A204.1 (cell line): ENCODE data around the gene FURIN.
"Not testable (repeated sequence)": the region's sequence is repeated elsewhere in the genome, so short reads cannot be mapped to it uniquely, and the experiment has no call there.

Source experiments
- FAIRE-seq: peaks from 2 replicates; lab custom pipeline; 2012; peaks lifted over from hg19 to GRCh38; lab: Jason Lieb, UNC

Gene FURIN

GRCh38 chr15:90870354-90871138 lies 2.2 kb downstream of the FURIN start:
- no peak for FAIRE-seq

DNA sequence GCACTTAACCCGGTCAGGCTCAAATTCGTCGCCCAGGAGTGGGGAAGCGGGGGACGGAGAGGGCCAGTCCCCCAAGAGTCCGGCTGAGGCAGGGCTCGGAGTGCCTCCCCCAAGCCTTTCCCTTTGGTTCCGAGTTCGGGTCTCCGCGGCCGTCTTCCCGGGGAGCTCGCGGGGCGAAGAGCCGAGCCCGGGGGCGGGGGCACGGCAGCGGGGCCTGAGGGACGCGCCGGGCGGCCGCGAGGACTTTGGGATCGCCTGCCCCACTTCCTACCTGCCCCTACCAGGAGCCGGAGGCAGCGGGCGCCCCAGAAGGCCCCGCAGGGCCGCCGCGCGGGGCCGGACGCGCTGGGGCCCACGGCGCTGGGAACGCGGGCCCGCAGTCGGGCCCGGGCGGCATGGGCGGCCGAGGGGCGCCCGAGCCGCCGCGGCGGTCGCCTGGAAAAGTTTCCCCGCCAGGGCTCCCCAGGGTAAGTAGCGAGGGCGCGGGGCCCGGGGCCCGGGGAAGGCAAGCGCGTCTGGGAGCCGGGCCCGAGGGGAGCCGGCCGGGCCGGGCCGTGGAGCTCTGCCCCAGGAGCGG lies 2.8 kb downstream of the FURIN start:
- FAIRE-seq, result no peak

GRCh38 chr15:90871716-90872485 lies 3.5 kb downstream of the FURIN start:
- FAIRE-seq, result no peak

- FAIRE-seq, result no peak
Measured at GRCh38 chr15:90872486-90873184, 4.2 kb downstream of the FURIN start.

- no peak for FAIRE-seq
Measured at GRCh38 chr15:90873488-90873997, 5.2 kb downstream of the FURIN start.

GRCh38 chr15:90873998-90874605 lies 5.7 kb downstream of the FURIN start:
- FAIRE-seq, result no peak

GRCh38 chr15:90874986-90875385 lies 6.6 kb downstream of the FURIN start:
- FAIRE-seq, result not testable (repeated sequence)

- no peak for FAIRE-seq
Measured at GRCh38 chr15:90875549-90875981, 7.2 kb downstream of the FURIN start.

- no peak for FAIRE-seq
Measured at GRCh38 chr15:90876046-90876445, 7.7 kb downstream of the FURIN start.

GRCh38 chr15:90876512-90877170 lies 8.3 kb downstream of the FURIN start:
- no peak for FAIRE-seq

DNA sequence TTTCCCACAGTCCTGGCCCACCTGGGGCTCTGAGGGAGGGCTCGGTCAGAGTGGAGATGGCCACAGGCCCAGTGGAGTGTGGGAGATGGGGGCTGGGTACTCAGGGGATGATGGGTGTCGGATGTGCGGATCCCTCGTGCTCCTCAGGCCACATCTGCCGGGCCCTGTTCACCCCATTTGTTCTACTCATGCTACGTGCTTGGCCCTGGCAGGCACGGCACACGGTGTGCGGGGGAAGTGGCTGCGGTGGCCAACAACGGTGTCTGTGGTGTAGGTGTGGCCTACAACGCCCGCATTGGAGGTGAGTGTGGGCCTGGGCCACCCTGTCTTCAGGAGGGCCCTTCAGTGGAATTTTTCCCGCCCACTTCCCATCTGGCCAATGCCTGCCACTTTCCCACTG lies 8.9 kb downstream of the FURIN start:
- FAIRE-seq, result no peak

DNA sequence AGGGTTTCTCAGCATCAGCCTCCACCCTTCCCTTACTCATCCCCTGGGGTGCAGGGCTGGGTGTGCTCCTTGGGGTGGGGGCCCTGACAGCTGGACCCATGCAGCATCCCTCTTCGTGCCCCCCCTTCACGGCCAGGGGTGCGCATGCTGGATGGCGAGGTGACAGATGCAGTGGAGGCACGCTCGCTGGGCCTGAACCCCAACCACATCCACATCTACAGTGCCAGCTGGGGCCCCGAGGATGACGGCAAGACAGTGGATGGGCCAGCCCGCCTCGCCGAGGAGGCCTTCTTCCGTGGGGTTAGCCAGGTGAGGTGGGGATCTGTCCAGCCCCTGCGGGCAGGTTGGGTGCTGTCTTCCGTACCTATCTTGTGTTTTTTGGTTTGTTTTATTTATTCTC lies 9.6 kb downstream of the FURIN start:
- FAIRE-seq, result no peak

DNA sequence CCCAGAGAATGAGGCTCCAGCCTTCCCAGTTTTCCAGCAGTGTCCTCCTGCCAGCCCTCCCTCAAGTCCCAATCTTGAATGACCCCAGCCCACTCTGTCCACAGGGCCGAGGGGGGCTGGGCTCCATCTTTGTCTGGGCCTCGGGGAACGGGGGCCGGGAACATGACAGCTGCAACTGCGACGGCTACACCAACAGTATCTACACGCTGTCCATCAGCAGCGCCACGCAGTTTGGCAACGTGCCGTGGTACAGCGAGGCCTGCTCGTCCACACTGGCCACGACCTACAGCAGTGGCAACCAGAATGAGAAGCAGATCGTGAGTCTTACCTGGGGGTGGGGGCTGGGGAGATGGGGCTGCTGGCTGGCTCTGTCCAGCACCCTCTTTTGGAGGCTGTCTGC lies 10.3 kb downstream of the FURIN start:
- FAIRE-seq, result no peak

GRCh38 chr15:90879730-90880366 lies 11.5 kb downstream of the FURIN start:
- no peak for FAIRE-seq

- no peak for FAIRE-seq
Measured at GRCh38 chr15:90880381-90881145, 12.2 kb downstream of the FURIN start.

GRCh38 chr15:90881181-90881977 lies 13.0 kb downstream of the FURIN start:
- FAIRE-seq, result no peak

GRCh38 chr15:90881978-90882721 lies 13.8 kb downstream of the FURIN start:
- no peak for FAIRE-seq

DNA sequence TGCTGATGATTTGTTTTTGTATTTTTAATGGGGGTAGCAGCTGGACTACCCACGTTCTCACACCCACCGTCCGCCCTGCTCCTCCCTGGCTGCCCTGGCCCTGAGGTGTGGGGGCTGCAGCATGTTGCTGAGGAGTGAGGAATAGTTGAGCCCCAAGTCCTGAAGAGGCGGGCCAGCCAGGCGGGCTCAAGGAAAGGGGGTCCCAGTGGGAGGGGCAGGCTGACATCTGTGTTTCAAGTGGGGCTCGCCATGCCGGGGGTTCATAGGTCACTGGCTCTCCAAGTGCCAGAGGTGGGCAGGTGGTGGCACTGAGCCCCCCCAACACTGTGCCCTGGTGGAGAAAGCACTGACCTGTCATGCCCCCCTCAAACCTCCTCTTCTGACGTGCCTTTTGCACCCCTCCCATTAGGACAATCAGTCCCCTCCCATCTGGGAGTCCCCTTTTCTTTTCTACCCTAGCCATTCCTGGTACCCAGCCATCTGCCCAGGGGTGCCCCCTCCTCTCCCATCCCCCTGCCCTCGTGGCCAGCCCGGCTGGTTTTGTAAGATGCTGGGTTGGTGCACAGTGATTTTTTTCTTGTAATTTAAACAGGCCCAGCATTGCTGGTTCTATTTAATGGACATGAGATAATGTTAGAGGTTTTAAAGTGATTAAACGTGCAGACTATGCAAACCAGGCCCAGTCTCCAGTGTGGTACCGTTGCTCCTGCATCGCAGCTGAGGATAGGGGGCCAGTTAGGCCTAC lies 14.6 kb downstream of the FURIN start:
- no peak for FAIRE-seq
